Stimulated activated CD8-positive, alpha-beta memory T cell treated with anti-CD3 and anti-CD28 coated beads, Interleukin-12 subunit alpha, Interleukin-12 subunit beta, amount 100 ng/mL, for 24 hours (primary cell): ENCODE measurements around the gene HES3.

Source experiments
- DNase-seq: peaks from one replicate; pipeline ENCODE4 v3.0.0-alpha.2; 2020; ENCODE audit errors: extremely low read depth

Gene HES3

DNA sequence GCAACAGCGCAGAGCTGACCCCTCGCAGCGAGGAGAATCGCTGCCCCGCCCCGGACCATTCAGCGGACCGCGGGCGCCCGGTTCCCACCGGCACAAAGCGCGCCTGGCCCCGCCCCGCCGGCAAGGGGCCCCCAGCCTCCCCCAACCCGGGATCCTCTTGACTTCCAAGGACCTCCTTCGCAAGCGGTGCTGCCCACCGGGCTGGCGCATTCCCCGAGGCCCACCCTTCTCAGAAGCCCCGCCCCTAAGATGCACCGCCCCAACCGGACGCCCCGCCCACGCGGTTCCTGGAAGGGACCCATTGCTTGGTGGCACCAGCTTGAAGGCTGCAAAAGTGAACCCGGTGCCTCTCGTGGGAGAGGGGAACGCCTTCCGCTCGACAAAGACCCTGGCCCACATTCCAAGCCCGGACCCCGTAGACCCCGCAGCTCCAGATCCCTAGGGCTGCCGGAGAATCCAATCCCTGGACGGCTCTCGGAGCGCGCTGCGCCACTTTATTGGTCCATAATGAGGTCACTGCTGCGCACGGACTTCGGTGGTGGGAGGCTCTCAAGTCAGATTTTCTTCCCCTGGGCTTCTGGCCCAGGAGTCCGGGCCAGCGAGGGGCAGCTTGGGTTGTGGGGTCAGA lies 2.0 kb downstream of the HES3 start:
- no peak for DNase-seq

DNA sequence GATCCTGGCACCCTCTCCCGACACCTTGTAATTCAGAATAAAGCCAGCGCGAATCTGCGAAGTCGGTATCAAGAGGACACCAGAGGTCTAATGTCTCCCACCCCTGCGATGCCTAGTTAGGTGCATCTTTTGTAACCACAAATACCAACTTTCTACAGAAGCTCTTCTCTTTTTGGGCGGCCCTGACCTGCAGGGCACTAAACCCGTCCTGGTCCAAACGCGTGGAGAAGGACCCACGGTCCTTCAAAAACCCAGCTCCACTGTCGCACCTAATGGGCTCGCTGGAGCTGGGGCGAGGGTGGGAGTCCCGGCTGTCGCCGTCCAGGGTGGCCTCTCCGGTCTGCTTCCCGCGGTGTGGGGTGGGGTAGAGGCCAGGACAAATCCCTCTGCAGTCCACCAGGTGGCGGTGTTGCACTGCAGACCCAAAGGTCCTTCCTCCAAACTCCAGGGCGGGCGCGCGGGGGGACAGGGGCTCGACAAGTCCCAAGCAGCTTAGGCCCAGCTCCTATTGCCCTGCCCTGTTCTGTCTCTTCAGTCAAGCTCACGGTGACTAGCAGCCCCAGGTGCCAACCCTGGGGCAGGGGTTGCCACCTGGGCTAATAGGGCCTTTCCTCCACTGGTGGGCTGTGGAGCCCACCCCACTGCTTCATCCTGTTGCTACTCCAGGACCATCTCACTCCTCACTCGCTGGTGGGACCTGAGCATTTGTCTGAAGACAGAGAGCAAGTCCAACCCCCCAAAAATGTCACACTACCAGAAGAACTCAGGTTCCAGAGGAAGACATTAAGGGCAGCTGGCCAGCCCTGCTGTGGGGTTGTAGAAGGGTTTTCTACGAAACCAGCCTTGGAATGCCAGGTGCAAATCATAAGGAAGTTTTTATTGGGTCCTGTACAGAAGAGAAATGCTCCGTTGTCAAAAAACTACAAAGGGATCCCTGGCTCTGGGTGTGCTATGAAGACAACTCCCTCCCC lies 2.8 kb downstream of the HES3 start:
- peak; percentile 47 for DNase-seq

DNA sequence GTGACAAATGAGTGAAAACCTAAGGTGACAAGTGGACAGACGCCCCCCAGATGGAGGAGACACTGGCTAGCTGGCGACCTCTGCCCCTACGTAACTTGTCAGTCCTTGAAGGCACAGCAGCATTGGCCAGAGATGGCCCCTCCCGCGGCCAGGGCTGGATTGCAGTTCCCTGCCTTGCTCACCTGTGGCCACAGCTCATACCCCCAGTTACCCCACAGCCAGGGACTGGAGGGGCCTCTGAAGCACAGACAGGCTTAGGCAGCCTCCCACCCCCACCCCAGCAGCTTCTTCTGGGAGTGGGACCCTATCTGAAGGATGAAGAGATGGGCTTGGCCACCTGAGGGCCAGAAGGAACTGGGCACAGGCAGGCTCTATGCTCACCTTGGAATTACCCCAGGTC lies 3.7 kb downstream of the HES3 start:
- DNase-seq = no peak

DNA sequence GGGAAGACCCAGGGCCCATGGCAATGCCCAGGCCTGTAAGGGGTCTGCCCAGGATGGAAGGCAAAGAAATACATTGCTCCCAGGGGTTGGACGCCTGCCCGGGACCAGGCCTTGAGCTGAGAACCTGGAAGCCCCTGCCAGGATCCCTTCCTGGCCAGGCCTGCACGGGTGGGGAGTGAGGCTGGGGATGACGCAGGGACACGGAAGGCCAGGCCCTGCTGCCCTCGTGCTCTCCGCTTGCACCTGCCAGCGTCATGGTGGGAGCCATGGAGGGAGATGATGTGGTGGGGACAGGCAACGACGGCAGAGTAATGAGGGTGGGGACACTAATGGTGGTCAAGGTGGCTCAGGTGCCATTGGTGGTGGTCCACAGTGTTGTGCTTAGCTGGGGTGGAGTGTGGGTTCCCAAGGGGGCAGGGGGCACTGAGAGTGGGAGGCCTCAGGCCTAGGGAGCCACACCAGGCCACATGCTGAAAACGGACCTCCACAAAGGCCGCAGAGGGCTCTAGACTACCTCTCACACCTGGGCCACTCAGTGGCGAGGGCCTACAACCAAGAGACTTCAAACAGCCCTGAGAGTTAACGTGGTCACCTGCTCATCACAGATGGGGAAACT lies 4.3 kb downstream of the HES3 start:
- no peak for DNase-seq

DNA sequence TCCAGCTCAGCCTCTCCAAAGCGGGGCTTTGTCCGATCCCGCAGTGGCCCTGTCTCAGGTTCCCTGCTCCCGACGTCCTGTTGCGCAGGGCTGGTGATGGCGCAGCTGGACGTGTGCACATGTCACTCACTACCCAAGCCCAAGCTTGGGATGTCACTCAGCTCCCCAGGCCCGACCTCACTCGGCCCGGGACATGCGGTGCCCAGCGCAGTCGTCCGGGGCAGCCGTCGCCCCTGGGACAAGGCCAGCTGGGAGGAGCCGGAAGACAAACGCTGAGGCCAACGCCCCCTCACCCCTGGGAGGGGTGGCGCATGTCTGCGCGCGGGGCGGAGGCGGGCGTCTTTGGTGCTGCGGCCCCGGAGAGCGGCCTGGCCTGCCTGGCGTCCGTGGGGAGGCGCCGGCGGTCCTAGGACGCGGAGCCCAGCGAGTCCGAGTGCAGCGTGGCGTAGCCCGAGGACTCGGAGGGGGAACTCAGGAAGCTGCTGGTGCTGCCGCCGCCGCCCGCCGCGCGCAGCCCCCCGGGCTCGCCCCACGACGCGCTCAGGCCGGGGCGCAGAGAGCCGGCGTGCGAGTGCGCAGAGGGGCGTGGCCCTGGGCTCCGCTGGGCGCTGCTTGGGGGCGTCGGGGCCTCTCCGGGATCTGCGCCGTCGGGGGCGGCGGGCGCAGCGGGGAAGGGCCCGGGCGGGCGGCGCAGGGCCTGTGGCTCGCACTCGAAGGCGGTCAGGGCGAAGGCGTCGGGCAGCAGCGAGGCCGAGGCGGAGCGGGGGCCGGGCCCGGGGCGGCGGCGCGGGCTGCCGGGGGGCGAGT lies 5.2 kb downstream of the HES3 start:
- no peak for DNase-seq

DNA sequence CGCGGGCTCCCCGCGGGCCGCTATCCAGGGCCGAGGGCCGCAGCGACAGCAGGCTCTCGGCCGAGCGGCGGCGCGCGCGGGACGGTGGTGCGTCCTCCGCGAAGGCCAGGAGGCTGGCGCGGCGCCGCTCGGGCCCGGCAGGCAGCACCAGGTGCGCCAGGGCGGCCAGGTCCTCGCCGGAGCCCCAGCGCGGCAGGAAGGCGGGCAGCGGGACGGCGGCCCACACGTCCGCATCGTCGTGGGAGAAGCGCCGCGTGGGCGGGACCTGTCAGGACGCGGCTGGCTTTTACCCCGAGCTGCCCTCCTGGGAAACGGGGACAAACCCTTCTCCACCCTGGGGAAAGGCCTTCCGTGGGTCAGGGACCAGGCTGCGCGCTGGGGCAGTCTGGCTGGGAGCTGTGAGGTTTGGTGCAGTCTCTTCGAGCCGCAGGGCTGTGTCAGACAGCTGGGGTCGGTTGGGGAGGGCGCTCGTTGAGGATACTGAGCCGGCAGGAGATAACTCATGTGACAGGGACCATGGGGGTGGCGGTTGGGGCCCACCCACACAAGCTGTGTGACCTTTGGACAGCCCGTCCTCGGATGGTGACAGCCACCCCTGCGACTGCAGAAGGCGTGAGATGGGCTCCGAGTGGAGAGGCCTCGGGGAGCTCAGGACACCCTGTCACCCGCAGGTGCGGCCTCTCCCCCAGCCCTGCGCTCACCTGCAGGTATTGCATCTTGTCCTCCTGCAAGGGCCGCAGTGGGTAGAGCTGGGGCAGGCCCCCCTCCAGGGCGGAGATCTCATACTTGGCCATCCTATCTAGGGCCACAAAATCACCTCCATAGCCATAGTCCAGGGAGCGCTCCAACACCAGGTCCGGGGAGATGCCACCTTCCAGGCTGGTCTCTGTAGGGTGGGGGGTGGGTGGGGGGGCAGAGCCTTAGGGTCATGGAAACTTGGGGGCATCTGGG lies 6.0 kb downstream of the HES3 start:
- DNase-seq = no peak

DNA sequence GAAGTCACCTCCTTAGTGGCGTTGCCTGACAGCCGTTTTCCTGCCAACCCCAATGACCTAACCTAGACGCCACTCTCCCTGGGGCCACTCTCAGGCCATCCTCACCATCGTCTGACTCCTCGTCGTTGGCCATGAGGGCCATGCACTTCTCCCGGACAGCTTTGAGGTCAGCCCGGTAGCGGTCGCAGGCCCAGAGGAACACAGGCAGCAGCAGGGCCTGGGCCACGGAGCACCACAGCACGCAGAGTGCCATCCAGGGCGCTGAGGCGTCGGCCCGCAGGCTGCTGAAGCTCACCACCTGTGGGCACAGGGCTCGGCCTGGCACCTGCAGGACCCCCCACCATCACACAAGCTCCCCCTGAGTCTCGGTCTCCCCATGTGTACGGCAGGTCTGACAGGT lies 7.3 kb downstream of the HES3 start:
- DNase-seq = no peak

DNA sequence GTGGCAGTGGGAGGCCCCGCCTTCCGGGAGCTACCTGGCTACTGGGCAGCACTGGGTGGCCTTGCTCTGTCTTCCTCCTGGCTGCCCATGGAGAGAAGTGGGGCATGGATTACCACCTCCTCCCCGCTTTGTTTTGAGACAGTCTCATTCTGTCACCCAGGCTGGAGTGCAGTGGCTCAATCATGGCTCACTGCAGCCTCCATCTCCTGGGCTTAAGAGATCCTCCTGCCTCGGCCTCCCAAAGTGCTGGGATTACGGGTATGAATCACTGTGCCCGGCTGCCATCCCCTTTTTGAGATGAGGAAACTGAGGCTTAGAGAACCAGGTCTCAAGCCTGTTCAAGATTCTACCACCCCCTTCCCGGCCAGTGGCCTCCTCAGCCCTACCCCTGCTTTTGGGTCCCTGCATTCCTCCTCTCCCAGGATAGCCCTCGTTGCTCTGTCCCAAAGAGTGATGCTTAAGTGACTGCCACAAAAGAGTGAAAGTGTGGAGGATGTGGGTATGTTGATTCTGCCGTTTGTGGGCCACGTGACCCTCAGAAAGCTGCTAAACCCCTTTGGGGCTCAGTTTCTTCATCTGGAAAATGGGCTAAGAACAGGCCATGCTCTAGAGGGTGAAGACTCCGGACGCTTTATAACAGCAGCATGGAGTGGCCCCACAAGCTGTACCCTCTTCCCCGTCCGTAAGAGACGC lies 7.8 kb downstream of the HES3 start:
- DNase-seq = no peak

DNA sequence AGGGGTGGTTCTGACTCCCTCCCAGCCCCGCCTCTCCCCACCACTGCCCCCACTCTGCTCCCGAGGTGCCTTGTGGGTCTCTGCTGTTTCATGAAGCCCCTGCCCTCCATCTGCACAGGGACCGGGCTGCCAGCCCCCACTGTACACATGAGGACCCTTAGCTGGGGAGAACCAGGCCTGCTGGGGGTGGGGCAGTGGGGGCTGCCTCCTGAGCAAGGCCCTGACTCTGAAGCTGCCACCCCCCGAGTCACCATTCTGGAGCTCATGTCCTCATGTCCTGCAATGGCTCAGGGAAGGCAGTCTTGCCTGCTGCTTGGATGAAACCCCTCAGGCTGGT lies 8.4 kb downstream of the HES3 start:
- DNase-seq = no peak

DNA sequence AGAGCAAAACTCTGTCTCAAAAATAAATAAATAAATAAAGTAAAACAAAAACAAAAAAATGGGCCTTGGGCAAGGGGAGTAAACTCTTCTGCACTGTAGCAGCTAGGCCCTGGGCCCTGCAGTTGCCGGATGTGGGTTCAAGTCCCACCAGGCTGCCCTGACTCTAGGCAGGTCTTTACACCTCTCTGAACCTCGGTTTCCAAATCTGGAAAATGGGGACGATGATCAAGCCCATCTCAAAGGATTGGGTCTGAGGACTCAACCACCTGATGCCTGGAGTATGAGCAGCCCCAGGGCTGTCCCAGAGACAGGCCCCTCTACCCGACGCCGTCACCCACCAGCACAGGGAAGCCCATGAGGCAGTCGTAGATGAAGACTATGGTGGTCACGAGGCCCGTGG lies 9.4 kb downstream of the HES3 start:
- no peak for DNase-seq

DNA sequence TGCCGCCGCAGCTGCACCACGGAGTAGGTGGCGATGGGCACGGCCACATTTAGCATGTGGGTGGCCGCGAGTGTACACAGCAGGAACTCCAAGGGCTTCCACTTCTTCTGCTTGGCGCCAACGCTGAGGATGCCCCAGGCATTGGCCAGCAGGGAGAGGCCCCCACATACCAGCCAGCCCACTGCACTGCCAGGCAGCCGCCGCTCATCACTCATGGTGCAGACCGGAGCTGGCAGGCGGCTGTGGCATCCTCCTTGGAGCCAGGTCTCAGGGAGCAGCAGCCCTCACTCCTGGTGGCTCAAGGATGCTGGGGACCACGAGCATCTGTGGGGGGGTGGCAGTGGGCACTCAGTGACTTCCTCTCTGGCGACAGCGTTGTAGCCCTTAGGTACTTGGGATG lies 10.7 kb downstream of the HES3 start:
- no peak for DNase-seq

DNA sequence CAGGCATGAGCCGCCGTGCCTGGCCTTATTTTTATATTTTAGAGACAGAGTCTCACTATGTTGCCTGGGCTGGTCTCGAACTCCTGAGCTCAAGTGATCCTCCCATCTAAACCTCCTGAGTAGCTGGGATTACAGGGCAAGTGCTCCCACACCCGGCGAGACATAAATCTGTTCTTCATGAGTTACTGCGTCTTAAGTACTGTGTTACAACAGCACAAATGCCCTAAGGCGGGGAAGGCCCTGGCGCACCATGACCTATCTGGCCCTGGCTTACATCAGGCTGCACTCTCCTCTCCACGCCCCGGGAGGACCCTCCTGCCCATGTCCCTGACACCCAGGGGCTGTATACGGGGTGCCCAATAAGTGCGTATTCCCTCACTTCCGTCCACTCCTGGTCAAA lies 12.7 kb downstream of the HES3 start:
- DNase-seq = no peak

DNA sequence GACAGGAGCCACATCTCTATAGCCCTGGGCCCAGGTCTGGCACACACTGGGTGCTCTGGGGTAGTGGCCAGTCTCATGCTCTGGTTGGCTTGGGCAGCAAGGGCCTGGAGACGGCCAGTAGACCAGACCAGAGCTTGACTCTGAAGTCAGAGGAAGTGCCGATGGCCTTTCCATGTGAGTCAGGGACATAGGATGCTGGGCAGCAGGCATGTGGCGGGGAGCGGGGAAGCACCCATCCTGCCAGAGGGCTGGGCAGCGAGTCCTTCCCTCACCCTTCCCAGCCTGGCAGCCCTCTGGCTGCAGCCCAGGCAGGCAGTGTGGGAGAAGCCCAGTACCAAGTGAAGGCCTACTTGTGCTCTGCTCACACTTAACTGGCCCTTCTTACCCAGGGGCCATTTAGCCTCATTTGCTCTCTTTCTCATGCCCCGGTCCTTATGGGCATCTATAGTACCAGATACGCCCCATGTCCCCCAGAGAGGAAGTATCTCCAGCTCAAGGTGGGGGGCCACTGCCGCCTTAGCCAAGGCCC lies 13.6 kb downstream of the HES3 start:
- DNase-seq = no peak

DNA sequence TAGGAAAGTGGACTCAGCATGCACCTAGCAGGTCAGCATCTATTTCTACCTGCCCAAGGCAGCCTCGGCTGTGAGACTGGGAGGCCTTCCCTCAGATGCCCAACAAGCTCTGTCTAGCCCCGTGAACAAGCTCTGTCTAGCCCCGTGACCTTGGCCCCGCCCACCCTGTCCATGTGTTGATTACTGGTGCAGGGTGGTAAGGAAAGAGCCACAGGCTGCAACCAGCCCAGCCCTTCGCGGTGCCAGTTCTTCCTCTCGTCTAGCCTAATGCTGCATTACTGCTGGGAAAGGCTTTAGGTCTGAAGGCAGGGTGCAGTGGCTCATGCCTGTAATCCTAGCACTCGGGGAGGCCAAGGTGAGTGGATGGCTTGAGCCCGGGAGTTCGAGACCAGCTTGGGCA lies 14.7 kb downstream of the HES3 start:
- DNase-seq = no peak

DNA sequence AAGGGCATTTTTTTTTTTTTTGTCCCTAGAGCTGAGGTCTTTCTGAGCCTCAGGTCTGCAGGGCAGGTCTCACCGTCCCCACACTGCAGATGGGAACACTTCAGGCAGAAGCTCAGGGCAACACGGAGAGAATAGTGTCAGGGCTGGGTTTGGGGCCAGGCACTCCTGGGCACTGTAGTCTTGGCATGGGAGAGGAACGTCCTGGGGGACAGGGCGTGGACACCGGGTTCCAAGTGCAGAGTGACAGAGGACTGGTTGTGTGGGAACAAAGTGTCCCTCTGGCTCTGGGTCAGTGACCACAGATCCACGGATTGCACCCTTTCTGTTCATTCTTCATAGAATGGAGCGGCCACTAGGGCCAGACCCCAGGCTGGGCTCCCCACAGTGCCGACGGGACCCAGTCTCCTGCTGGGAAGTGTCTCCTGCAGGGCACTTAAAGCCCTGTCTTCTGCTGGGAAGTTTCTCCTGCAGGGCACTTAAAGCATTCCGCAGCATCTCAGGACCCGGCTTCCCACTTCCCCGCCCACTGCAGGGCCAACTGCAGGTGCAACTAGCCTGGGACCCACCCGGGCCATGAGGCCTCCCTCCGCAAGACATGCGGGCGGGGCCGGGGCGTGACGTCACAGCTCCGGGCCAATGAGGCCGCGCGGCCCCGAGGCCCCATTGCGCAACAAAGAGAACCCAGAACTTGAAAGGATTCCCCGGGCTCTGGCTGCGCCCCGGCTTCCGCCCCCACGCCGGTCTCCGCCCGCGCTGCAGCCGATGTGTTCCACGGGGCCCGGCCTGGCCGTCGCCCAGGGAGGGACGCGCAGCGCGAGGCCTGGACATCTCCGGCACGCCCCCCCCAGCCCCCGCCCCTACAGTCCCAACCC lies 15.7 kb downstream of the HES3 start:
- peak; percentile 38 for DNase-seq

DNA sequence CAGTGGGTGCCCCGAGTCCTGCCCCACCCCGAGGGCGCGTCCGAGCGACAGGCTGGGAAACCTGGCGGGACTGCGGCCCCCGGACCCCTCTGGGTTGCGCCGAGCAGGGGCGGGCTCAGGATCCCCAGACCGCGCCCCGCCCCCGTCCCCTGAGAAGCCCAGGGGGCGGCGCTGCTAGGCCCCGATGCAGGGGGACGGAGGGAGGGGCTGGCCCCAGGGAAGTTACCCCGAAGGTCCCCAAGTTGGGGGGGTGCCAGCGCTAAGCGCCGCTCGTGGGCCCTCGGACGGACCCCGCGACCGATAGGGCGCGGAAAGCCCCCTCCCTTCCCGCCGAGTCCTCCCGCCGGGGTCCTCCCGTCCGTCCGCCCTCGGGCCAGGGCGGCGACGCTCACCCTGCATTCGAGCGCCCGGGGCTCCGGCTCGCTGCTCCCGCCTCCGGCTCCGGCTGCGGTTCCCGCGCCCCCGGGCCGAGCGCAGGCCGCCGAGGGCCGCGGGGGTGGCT lies 16.5 kb downstream of the HES3 start:
- DNase-seq = no peak

DNA sequence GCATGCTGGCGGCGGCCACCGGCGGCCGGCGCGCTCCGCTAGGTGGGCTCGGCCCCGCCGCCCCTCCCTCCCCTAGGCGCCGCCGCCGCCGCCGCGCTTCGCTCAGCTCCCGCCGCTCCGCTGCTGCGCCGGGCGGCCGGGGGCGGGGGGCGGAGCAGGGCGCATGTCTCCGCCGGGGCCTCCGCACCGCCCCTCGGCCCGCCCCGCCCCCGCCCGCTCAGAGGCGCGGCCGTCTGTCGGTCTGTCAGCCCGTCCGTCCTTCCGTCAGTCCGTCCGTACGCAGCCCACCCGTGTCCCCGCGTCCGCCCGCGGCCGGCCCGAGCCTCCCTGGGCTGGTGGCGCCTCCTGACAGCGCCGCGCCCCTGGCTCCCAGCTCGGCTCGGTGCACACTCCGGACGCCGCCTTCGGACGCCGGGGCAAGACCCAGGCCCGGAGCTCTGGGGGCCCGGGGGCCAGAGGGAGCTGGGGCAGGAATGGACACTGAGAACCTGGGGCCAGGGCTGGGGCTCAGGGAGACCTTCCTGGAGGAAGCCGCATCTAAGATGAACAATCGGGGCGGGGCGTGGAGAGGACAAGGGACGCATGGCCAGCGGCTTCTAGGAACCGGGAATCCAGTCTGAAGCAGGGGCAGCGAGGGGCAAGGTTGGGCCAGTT lies 17.1 kb downstream of the HES3 start, which contains the start of gene GPR153:
TSS of gene GPR153 (minus strand) at position 138 of the 654 bp plus-strand sequence. CDS start 6,193 bp downstream, outside the sequence.
- DNase-seq = peak; percentile 21

DNA sequence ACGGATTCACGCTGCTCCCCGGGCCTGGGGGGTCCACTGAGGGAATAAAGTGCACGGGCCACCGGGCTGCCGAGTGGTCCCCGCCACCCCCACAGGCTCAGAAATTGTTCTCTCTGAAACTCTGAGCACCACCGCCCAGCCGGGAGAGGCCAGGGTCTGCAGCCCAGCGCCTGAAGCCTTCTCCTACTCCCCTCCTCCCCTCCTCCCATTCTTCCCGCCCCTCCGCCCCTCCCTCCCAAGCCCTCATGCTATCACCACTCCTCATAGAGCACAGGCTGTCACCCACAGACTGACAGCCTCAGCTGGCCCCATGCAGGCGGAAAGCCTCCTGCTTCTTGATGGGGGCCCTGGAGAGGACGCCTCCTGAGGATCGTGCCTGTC lies 17.6 kb downstream of the HES3 start:
- no peak for DNase-seq
